CD4-positive, CD25-positive, alpha-beta regulatory T cell (primary cell): ENCODE measurements around the gene MTMR3. TPM values are rescaled to one million over a fixed set of nuclear protein-coding genes. Genes with fewer than 3 reads are reported as not detected.
A peak's percentile ranks its signal among the peaks of the same experiment; 100 is the strongest.

Source experiments
- ATAC-seq, 2 donors: fragments of 150-1000 bp; cut with Tn5 transposase; one replicate each; pipeline ENCODE4 v1.10.0; 2021; ENCODE audit warnings: low read depth in 2 of 2, moderate number of reproducible peaks in 2 of 2, moderate library complexity in 1 of 2
- DNase-seq, 3 donors: peaks; one replicate each; pipeline versions ENCODE4 v3.0.0 to v3.0.0-alpha.2; 2012 to 2022; ENCODE audit warnings: mixed read lengths in 1 of 3
- H3K27ac ChIP-seq: one replicate; pipeline ENCODE4 v1.7.0; 2013; ENCODE audit warnings: mild to moderate bottlenecking, low read length; ENCODE audit not compliant: insufficient read depth, poor library complexity, severe bottlenecking
- H3K27me3 ChIP-seq: one replicate; pipeline ENCODE4 v1.7.0; 2013; ENCODE audit warnings: low read length; ENCODE audit not compliant: control insufficient read depth, insufficient read depth
- H3K36me3 ChIP-seq: one replicate; pipeline ENCODE4 v1.7.0; 2013; ENCODE audit warnings: mild to moderate bottlenecking, low read length, moderate library complexity; ENCODE audit not compliant: control insufficient read depth, insufficient read depth
- H3K4me1 ChIP-seq: 2 replicates; pipeline ENCODE4 v1.7.0; 2013; ENCODE audit warnings: mild to moderate bottlenecking, low read length; ENCODE audit not compliant: insufficient read depth, control insufficient read depth, poor library complexity, severe bottlenecking
- H3K4me3 ChIP-seq: one replicate; pipeline ENCODE4 v1.7.0; 2013; ENCODE audit warnings: low read depth, mild to moderate bottlenecking, low read length, moderate library complexity
- H3K9me3 ChIP-seq, 2 experiments: 1 replicate in 1 of 2; 2 replicates in 1 of 2; pipeline ENCODE4 v1.7.0; 2013; ENCODE audit warnings: low read length in 2 of 2, mild to moderate bottlenecking in 1 of 2, moderate library complexity in 1 of 2; ENCODE audit not compliant: control insufficient read depth in 2 of 2
- H3K27ac Mint-ChIP-seq, 3 donors: one replicate each; pipeline ENCODE4 v1.8.0; 2020 to 2022; ENCODE audit warnings: mild to moderate bottlenecking in 3 of 3, mixed read lengths in 3 of 3, moderate library complexity in 2 of 3
- H3K27me3 Mint-ChIP-seq: one replicate; pipeline ENCODE4 v1.8.0; 2022; ENCODE audit warnings: mild to moderate bottlenecking, mixed read lengths
- H3K36me3 Mint-ChIP-seq: one replicate; pipeline ENCODE4 v1.8.0; 2020; ENCODE audit warnings: mixed read lengths
- H3K4me1 Mint-ChIP-seq, 4 donors: one replicate each; pipeline ENCODE4 v1.8.0; 2020 to 2022; ENCODE audit warnings: mixed read lengths in 4 of 4, mild to moderate bottlenecking in 1 of 4
- H3K4me3 Mint-ChIP-seq, 4 donors: one replicate each; pipeline ENCODE4 v1.8.0; 2020 to 2022; ENCODE audit warnings: mild to moderate bottlenecking in 4 of 4, mixed read lengths in 4 of 4, moderate library complexity in 3 of 4
- H3K9me3 Mint-ChIP-seq, 7 donors: one replicate each; pipeline ENCODE4 v1.8.0; 2020 to 2022; ENCODE audit warnings: mixed read lengths in 7 of 7, mild to moderate bottlenecking in 3 of 7, moderate library complexity in 2 of 7
- polyA plus RNA-seq, 4 donors: library from polyadenylated mRNA; unstranded; fragments of 300-500 nt; fragmentation: Illumina TruSeq; gene quantifications; one replicate each; pipeline ENCODE4 v1.2.3, GENCODE V29; 2021
- total RNA-seq: library from RNA; stranded (reverse); gene quantifications from one replicate; pipeline ENCODE4 v1.2.3, GENCODE V29; 2022

MTMR3 gene
- total and polyA plus RNA-seq, 5 donors from 2014 or later, result 14.3 to 64.4 (median 19.1) TPM

GRCh38 chr22:29925402-29925801 is 42.4 kb downstream of the MTMR3 start:
- no peak overlapping the region for H3K27ac ChIP-seq
- H3K4me1 ChIP-seq, result no peaks in the 10 kb centered on the region
- H3K36me3 ChIP-seq, result no peaks in the 10 kb centered on the region
- H3K4me3 ChIP-seq, result no peak overlapping the region
- H3K9me3 Mint-ChIP-seq, result peaks cover 0 to 5% (median 1%) of the 10 kb centered on the region in 7 donors
- peaks cover 4 to 51% (median 30%) of the 10 kb centered on the region in 4 donors for H3K4me1 Mint-ChIP-seq
- no peaks in the 10 kb centered on the region for H3K27me3 ChIP-seq
- no peak overlapping the region for H3K4me3 Mint-ChIP-seq
- no peak for DNase-seq
- no peaks in the 10 kb centered on the region for H3K27me3 Mint-ChIP-seq
- peaks cover 17% of the 10 kb centered on the region for H3K36me3 Mint-ChIP-seq
- ATAC-seq, result no peak
- H3K27ac Mint-ChIP-seq, result no peak overlapping the region
- H3K9me3 ChIP-seq, result no peaks in the 10 kb centered on the region

DNA sequence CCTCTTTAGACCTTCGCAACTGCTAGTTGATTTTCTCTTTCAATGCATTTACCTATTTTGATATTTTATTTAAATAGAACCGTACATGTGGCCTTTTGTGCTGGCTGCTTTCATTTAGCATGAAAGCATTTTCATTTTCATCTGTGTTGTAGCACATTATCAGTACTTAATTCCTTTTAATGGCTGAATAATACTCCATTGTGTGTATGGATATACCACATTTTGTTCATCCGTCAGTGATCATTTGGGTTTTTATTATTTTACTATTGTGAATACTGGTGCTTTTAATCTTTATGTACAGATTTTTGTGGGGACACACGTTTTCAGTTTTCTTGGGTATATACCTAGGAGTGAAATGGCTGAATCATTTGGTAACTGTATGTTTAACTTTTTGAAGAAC is 43.1 kb downstream of the MTMR3 start:
- H3K27me3 ChIP-seq, result no peaks in the 10 kb centered on the region
- no peaks in the 10 kb centered on the region for H3K36me3 ChIP-seq
- Mint-ChIP-seq H3K9me3 (peaks cover 0 to 5% (median 1%) of the 10 kb centered on the region in 7 donors), H3K4me1 (peaks cover 4 to 49% (median 28%) of the 10 kb centered on the region in 4 donors), H3K27ac (no peak overlapping the region), H3K36me3 (peaks cover 17% of the 10 kb centered on the region), H3K4me3 (no peak overlapping the region), H3K27me3 (no peaks in the 10 kb centered on the region)
- no peaks in the 10 kb centered on the region for H3K4me1 ChIP-seq
- ATAC-seq (no peak), DNase-seq (no peak)
- no peak overlapping the region for H3K4me3 ChIP-seq
- no peaks in the 10 kb centered on the region for H3K9me3 ChIP-seq
- no peak overlapping the region for H3K27ac ChIP-seq

DNA sequence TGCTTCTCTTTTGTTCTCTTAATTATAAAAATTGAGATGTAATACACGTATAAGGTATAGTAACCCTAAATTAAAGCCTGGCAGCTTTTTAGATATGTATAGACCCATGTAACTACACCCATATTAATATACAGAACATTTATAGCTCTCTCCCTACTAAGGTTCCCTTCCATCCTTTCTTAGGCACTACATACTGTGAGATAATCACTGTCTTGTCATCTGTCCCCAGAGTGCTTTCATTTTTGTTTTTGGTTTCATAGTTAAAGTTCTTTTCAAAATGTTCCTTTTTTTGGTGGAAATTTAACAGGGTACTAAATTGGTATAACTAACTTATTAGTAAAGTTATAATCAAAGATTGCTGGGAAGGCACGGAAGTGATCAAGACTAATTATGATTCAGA is 49.2 kb downstream of the MTMR3 start:
- H3K36me3 Mint-ChIP-seq, result no peaks in the 10 kb centered on the region
- no peaks in the 10 kb centered on the region for H3K4me1 ChIP-seq
- H3K27me3 ChIP-seq, result no peaks in the 10 kb centered on the region
- no peak overlapping the region for H3K27ac Mint-ChIP-seq
- H3K4me1 Mint-ChIP-seq, result peaks cover 27 to 59% (median 34%) of the 10 kb centered on the region in 4 donors
- no peaks in the 10 kb centered on the region for H3K27me3 Mint-ChIP-seq
- H3K4me3 Mint-ChIP-seq, result no peak overlapping the region
- H3K36me3 ChIP-seq, result no peaks in the 10 kb centered on the region
- no peaks in the 10 kb centered on the region for H3K9me3 ChIP-seq
- no peak overlapping the region for H3K27ac ChIP-seq
- no peak for DNase-seq
- ATAC-seq, result no peak
- H3K9me3 Mint-ChIP-seq, result peaks cover 0 to 1% (median 0%) of the 10 kb centered on the region in 7 donors
- H3K4me3 ChIP-seq, result no peak overlapping the region

- Histone ChIP-seq H3K36me3 (no peaks in the 10 kb centered on the region), H3K27me3 (no peaks in the 10 kb centered on the region), H3K27ac (no peak overlapping the region), H3K4me3 (no peak overlapping the region), H3K9me3 (no peaks in the 10 kb centered on the region), H3K4me1 (no peaks in the 10 kb centered on the region)
- ATAC-seq (no peak), DNase-seq (no peak)
- Mint-ChIP-seq H3K4me3 (no peak overlapping the region), H3K36me3 (no peaks in the 10 kb centered on the region), H3K9me3 (peaks cover 0 to 1% (median 0%) of the 10 kb centered on the region in 7 donors), H3K4me1 (peaks cover 23 to 64% (median 42%) of the 10 kb centered on the region in 4 donors), H3K27ac (no peak overlapping the region), H3K27me3 (no peaks in the 10 kb centered on the region)
Observed at GRCh38 chr22:29933619-29934018, 50.6 kb downstream of the MTMR3 start.

DNA sequence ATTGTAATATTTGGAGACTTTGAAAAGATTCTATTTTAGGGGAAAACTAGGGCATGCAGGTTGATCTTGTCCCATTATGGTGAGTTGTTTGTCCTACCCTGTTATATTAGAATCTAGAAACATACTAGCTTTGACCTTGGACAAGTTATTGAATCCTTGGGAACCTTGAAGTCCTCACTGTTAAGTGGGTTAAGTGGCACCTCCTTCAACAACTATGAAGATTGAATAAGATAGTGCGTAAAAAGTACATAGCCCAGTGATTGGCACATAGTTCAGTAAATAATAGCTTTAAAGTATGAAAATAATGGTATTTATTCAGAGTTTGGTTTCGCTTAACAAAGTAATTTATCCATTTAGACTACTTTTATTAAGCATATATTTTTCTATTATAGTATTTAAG is 51.6 kb downstream of the MTMR3 start:
- Mint-ChIP-seq H3K9me3 (peaks cover 0 to 2% (median 0%) of the 10 kb centered on the region in 7 donors), H3K4me3 (no peak overlapping the region), H3K36me3 (peaks cover 3% of the 10 kb centered on the region), H3K27me3 (no peaks in the 10 kb centered on the region), H3K4me1 (peaks cover 21 to 66% (median 43%) of the 10 kb centered on the region in 4 donors), H3K27ac (no peak overlapping the region)
- no peaks in the 10 kb centered on the region for H3K9me3 ChIP-seq
- no peaks in the 10 kb centered on the region for H3K27me3 ChIP-seq
- ATAC-seq, result no peak
- no peak overlapping the region for H3K27ac ChIP-seq
- no peaks in the 10 kb centered on the region for H3K4me1 ChIP-seq
- no peaks in the 10 kb centered on the region for H3K36me3 ChIP-seq
- no peak for DNase-seq
- no peak overlapping the region for H3K4me3 ChIP-seq

DNA sequence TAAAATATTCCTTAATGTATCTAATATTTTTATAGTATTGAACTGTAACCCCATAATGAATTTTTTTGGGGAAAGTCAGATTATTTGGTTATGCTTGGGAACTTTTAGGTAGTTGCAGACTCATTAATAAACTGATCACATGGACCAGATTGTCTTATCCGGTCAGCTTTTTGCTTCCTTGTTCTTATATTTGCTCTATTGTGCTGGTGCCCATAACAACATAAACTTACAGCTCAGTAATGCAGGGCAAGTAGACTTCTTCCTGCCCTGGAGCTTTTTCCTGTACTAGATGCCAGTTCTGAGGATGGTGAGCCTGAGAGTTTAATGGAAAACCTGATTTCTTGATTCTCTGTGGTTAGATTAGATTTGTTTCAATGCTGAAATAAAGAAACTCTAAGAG is 53.2 kb downstream of the MTMR3 start:
- no peak for ATAC-seq
- Mint-ChIP-seq H3K4me3 (no peak overlapping the region), H3K27ac (no peak overlapping the region), H3K4me1 (peaks cover 18 to 60% (median 49%) of the 10 kb centered on the region in 4 donors), H3K9me3 (peaks cover 0 to 4% (median 0%) of the 10 kb centered on the region in 7 donors), H3K36me3 (peaks cover 9% of the 10 kb centered on the region), H3K27me3 (no peaks in the 10 kb centered on the region)
- no peaks in the 10 kb centered on the region for H3K36me3 ChIP-seq
- no peaks in the 10 kb centered on the region for H3K4me1 ChIP-seq
- H3K4me3 ChIP-seq, result no peak overlapping the region
- H3K9me3 ChIP-seq, result no peaks in the 10 kb centered on the region
- DNase-seq, result no peak
- H3K27me3 ChIP-seq, result no peaks in the 10 kb centered on the region
- H3K27ac ChIP-seq, result no peak overlapping the region

DNA sequence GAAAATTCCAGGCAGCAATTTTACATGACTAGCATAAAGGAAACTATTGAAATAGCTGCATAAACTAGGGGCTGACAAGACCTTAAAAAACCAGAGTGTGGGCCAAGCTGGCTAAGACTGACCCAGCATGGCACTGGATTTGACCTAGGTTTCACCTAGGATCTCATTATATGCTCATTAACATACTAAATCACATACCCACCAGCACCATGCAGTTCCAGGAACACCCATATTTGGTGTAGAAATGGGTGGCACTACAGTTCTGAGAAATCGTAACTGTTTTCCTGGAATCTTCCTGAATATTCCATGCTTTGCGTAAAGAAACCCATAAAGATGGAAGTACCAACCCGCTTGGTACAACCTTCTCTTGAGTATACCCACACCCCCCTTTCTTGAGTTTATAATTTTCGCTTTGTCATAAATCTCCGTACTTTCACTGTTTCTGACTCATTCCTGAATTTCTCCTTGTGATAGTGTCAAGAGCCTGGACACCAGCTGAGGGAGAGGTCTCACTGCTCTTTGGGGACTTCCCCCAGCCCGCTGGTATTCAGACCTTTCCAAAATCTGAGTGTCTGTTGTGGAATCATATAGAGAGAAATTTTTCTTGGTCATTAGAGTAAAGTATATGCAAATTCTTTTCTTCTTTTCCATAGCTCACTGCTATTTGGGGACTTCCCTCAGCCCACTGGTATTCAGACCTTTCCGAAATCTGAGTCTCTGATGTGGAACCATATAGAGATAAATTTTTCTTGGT is 55.1 kb downstream of the MTMR3 start:
- Histone ChIP-seq H3K4me3 (no peak overlapping the region), H3K27ac (no peak overlapping the region), H3K9me3 (no peaks in the 10 kb centered on the region), H3K27me3 (no peaks in the 10 kb centered on the region), H3K36me3 (no peaks in the 10 kb centered on the region), H3K4me1 (no peaks in the 10 kb centered on the region)
- H3K27ac Mint-ChIP-seq, result peak overlapping the region in 1 of 3 donors; percentile 10
- H3K4me1 Mint-ChIP-seq, result peaks cover 11 to 55% (median 48%) of the 10 kb centered on the region in 4 donors
- H3K36me3 Mint-ChIP-seq, result peaks cover 13% of the 10 kb centered on the region
- no peaks in the 10 kb centered on the region for H3K27me3 Mint-ChIP-seq
- DNase-seq (no peak), ATAC-seq (no peak)
- peak overlapping the region in 1 of 4 donors; percentile 49 for H3K4me3 Mint-ChIP-seq
- H3K9me3 Mint-ChIP-seq, result peaks cover 0 to 7% (median 0%) of the 10 kb centered on the region in 7 donors

DNA sequence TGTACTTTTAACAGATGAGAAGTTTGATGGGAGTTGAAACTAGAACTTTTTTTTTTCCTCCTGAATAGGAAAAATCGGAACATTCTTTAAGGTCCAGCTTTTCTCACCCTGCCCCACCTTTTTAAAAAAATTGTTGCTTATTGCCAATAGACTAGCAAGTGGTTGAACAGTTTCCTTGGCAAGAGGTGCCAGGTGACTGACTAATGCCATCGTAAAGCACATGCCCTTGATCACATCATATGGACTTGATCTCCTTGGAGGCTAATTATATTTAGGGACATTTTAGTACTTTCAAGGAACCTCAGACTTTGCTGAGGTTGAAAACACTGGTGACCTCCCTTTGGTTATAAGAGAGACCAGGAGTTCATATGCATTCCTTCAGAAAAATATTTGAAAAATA is 57.6 kb downstream of the MTMR3 start:
- peaks cover 0 to 7% (median 0%) of the 10 kb centered on the region in 7 donors for H3K9me3 Mint-ChIP-seq
- H3K27ac Mint-ChIP-seq, result no peak overlapping the region
- ATAC-seq, result no peak

More for the DNA sequence above, 57.6 kb downstream of the MTMR3 start:
- Histone ChIP-seq H3K27me3 (no peaks in the 10 kb centered on the region), H3K4me3 (no peak overlapping the region), H3K4me1 (peaks cover 6% of the 10 kb centered on the region), H3K9me3 (no peaks in the 10 kb centered on the region), H3K36me3 (no peaks in the 10 kb centered on the region), H3K27ac (no peak overlapping the region)
- H3K27me3 Mint-ChIP-seq, result no peaks in the 10 kb centered on the region
- H3K36me3 Mint-ChIP-seq, result peaks cover 13% of the 10 kb centered on the region
- H3K4me3 Mint-ChIP-seq, result no peak overlapping the region
- DNase-seq, result no peak
- H3K4me1 Mint-ChIP-seq, result peaks cover 6 to 53% (median 46%) of the 10 kb centered on the region in 4 donors
